Caco-2 (cell line): Measurements from ENCODE around the gene SHROOM4. TPM values are rescaled to one million over a fixed set of nuclear protein-coding genes. Genes with fewer than 3 reads are reported as not detected.

Experiments
- BruUV-seq: library from RNA; stranded (reverse); fragments of 400-500 nt; replicated peaks from 2 replicates; lab custom pipeline; 2021; lab: Mats Ljungman, UMichigan
- CTCF ChIA-PET: fragments of 300-600 bp; sonication (Branson Sonifier 250); formaldehyde crosslinking; loops from one replicate; lab custom pipeline; 2022; ENCODE audit warnings: antibody characterized with exemption; lab: Charles Lee
- POLR2A ChIA-PET: fragments of 300-600 bp; sonication (Branson Sonifier 250); formaldehyde crosslinking; loops from one replicate; lab custom pipeline; 2022; ENCODE audit warnings: antibody characterized with exemption; lab: Charles Lee
- DNase-seq, 2 experiments: peaks; one replicate each; pipeline versions ENCODE4 v3.0.0 to v3.0.0-alpha.2; 2020 to 2022
- H3K27me3 ChIP-seq: replicated peaks from 2 replicates; pipeline ENCODE4 v1.6.0; 2011; ENCODE audit warnings: low read length; ENCODE audit not compliant: control insufficient read depth, insufficient read depth
- H3K36me3 ChIP-seq: 2 replicates; pipeline ENCODE4 v1.5.1; 2011; ENCODE audit warnings: low read length; ENCODE audit not compliant: control insufficient read depth, insufficient read depth
- H3K4me1 ChIP-seq: fragments of 250-450 bp; sonication (Bioruptor Pico); 2 replicates; pipeline ENCODE4 v1.5.1; 2020; ENCODE audit warnings: mild to moderate bottlenecking
- H3K4me3 ChIP-seq: 2 replicates; pipeline ENCODE4 v1.5.1; 2011; ENCODE audit warnings: low read depth, mild to moderate bottlenecking, control low read depth, low read length
- H3K9me3 ChIP-seq: fragments of 250-450 bp; sonication (Bioruptor Pico); 2 replicates; pipeline ENCODE4 v1.5.1; 2020; ENCODE audit warnings: mild to moderate bottlenecking, moderate library complexity
- H3K27ac Mint-ChIP-seq: one replicate; pipeline ENCODE4 v1.8.0; 2022; ENCODE audit warnings: mixed read lengths; ENCODE audit not compliant: unreplicated experiment
- H3K27me3 Mint-ChIP-seq: one replicate; pipeline ENCODE4 v1.8.0; 2022; ENCODE audit warnings: mixed read lengths; ENCODE audit not compliant: insufficient read depth, unreplicated experiment
- H3K36me3 Mint-ChIP-seq: one replicate; pipeline ENCODE4 v1.8.0; 2022; ENCODE audit warnings: mild to moderate bottlenecking, mixed read lengths; ENCODE audit not compliant: insufficient read depth, unreplicated experiment
- H3K4me1 Mint-ChIP-seq: one replicate; pipeline ENCODE4 v1.8.0; 2022; ENCODE audit warnings: low read depth, mixed read lengths; ENCODE audit not compliant: unreplicated experiment
- H3K4me3 Mint-ChIP-seq: one replicate; pipeline ENCODE4 v1.8.0; 2022; ENCODE audit warnings: mild to moderate bottlenecking, moderate library complexity, mixed read lengths; ENCODE audit not compliant: unreplicated experiment
- H3K9me3 Mint-ChIP-seq: one replicate; pipeline ENCODE4 v1.8.0; 2022; ENCODE audit warnings: mixed read lengths; ENCODE audit not compliant: unreplicated experiment
- CTCF ChIP-seq, 2 experiments: fragments of 200-600 bp in 1 of 2; IDR thresholded peaks; 1 replicate in 1 of 2; 2 replicates in 1 of 2; pipeline versions ENCODE4 v1.5.1 to v1.8.0; 2011 to 2022; ENCODE audit warnings: antibody characterized with exemption in 1 of 2, control low read depth in 1 of 2, inconsistent platforms in 1 of 2, low read depth in 1 of 2, low read length in 1 of 2, mild to moderate bottlenecking in 1 of 2, moderate library complexity in 1 of 2; ENCODE audit not compliant: insufficient read depth in 1 of 2, severe bottlenecking in 1 of 2, unreplicated experiment in 1 of 2
- intact Hi-C: fragments of 100-400 bp; cut with micrococcal nuclease; formaldehyde crosslinking; loops from one replicate; pipeline ENCODE4 v1.10.0; 2022; ENCODE audit not compliant: unreplicated experiment
- total RNA-seq: library from RNA; stranded (reverse); gene quantifications from 2 replicates; pipeline ENCODE4 v1.2.3, GENCODE V29; 2022

SHROOM4 gene
- total RNA-seq, 1 experiment from 2014 or later: 0.09 TPM

GRCh38 chrX:50618788-50619558 is 195.0 kb downstream of the SHROOM4 start:
- DNase-seq: no peak
- no peaks in the 10 kb centered on the region for H3K36me3 ChIP-seq
- H3K9me3 ChIP-seq: no peaks in the 10 kb centered on the region
- H3K9me3 Mint-ChIP-seq: no peaks in the 10 kb centered on the region
- intact Hi-C loops: no loop called here
- no peaks in the 10 kb centered on the region for H3K27me3 Mint-ChIP-seq
- CTCF ChIA-PET: no interaction called here
- H3K36me3 Mint-ChIP-seq: no peaks in the 10 kb centered on the region
- no peak for TF ChIP-seq CTCF (IDR thresholded peaks at IDR 0.05; ENCODE audit: insufficient read depth in 1 of 2, low read depth in 1 of 2, low read length in 1 of 2, severe bottlenecking in 1 of 2, unreplicated experiment in 1 of 2)
- no peaks in the 10 kb centered on the region for H3K27me3 ChIP-seq
- POLR2A ChIA-PET: no interaction called here
- BruUV-seq: no TSS peak
- H3K4me1 ChIP-seq: no peaks in the 10 kb centered on the region
- no peak overlapping the region for H3K4me3 Mint-ChIP-seq
- no peak overlapping the region for H3K4me3 ChIP-seq
- H3K4me1 Mint-ChIP-seq: peaks cover 6% of the 10 kb centered on the region
- H3K27ac Mint-ChIP-seq: no peak overlapping the region

GRCh38 chrX:50617183-50617582 is 196.8 kb downstream of the SHROOM4 start:
- Mint-ChIP-seq H3K27ac (no peak overlapping the region), H3K27me3 (no peaks in the 10 kb centered on the region), H3K4me1 (peaks cover 6% of the 10 kb centered on the region), H3K4me3 (no peak overlapping the region), H3K9me3 (no peaks in the 10 kb centered on the region), H3K36me3 (no peaks in the 10 kb centered on the region)
- Histone ChIP-seq H3K4me3 (no peak overlapping the region), H3K27me3 (no peaks in the 10 kb centered on the region), H3K4me1 (no peaks in the 10 kb centered on the region), H3K9me3 (no peaks in the 10 kb centered on the region), H3K36me3 (no peaks in the 10 kb centered on the region)
- TF ChIP-seq CTCF (IDR thresholded peaks at IDR 0.05; ENCODE audit: insufficient read depth in 1 of 2, low read depth in 1 of 2, low read length in 1 of 2, severe bottlenecking in 1 of 2, unreplicated experiment in 1 of 2): no peak
- DNase-seq: no peak
- CTCF ChIA-PET: no interaction called here
- intact Hi-C loops: no loop called here
- BruUV-seq: no TSS peak
- POLR2A ChIA-PET: no interaction called here

- Histone ChIP-seq H3K9me3 (no peaks in the 10 kb centered on the region), H3K4me1 (no peaks in the 10 kb centered on the region), H3K36me3 (no peaks in the 10 kb centered on the region), H3K4me3 (no peak overlapping the region), H3K27me3 (no peaks in the 10 kb centered on the region)
- Mint-ChIP-seq H3K9me3 (no peaks in the 10 kb centered on the region), H3K27me3 (no peaks in the 10 kb centered on the region), H3K27ac (no peak overlapping the region), H3K4me1 (peaks cover 6% of the 10 kb centered on the region), H3K4me3 (no peak overlapping the region), H3K36me3 (no peaks in the 10 kb centered on the region)
- ChIA-PET CTCF (no interaction called here), POLR2A (no interaction called here)
- BruUV-seq: no TSS peak
- intact Hi-C loops: no loop called here
- TF ChIP-seq CTCF (IDR thresholded peaks at IDR 0.05; ENCODE audit: insufficient read depth in 1 of 2, low read depth in 1 of 2, low read length in 1 of 2, severe bottlenecking in 1 of 2, unreplicated experiment in 1 of 2): no peak
- DNase-seq: no peak
Measured at GRCh38 chrX:50615570-50616158, 198.3 kb downstream of the SHROOM4 start.
